Activated CD4-positive, alpha-beta T cell treated with anti-CD3 and anti-CD28 coated beads, Interleukin-2, amount 10 ng/mL, durations not matched to agents 7 days and 5 days (primary cell): ENCODE results near the gene APBB1. TPM values are rescaled to one million over a fixed set of nuclear protein-coding genes. Genes with fewer than 3 reads are reported as not detected.

ENCODE experiments used
- CTCF ChIA-PET: fragments of 350-600 bp; sonication (Branson Sonifier 250); formaldehyde crosslinking; loops from one replicate; lab custom pipeline; 2021; ENCODE audit warnings: antibody characterized with exemption; lab: Charles Lee
- POLR2A ChIA-PET: fragments of 350-600 bp; sonication (Branson Sonifier 250); formaldehyde crosslinking; loops from one replicate; lab custom pipeline; 2021; ENCODE audit warnings: antibody characterized with exemption; lab: Charles Lee
- DNase-seq: peaks from one replicate; pipeline ENCODE4 v3.0.0-alpha.2; 2020
- H3K27ac Mint-ChIP-seq: one replicate; pipeline ENCODE4 v1.8.0; 2021; ENCODE audit warnings: mild to moderate bottlenecking, moderate library complexity, mixed read lengths
- H3K27me3 Mint-ChIP-seq: one replicate; pipeline ENCODE4 v1.8.0; 2021; ENCODE audit warnings: mixed read lengths
- H3K36me3 Mint-ChIP-seq: one replicate; pipeline ENCODE4 v1.8.0; 2021; ENCODE audit warnings: low read depth, mixed read lengths
- H3K4me1 Mint-ChIP-seq: one replicate; pipeline ENCODE4 v1.8.0; 2021; ENCODE audit warnings: mixed read lengths
- H3K4me3 Mint-ChIP-seq: one replicate; pipeline ENCODE4 v1.8.0; 2021; ENCODE audit warnings: mild to moderate bottlenecking, moderate library complexity, mixed read lengths
- H3K9me3 Mint-ChIP-seq: one replicate; pipeline ENCODE4 v1.8.0; 2021; ENCODE audit warnings: mixed read lengths
- total RNA-seq, 2 experiments: library from RNA; stranded (reverse); gene quantifications; one replicate each; pipeline ENCODE4 v1.2.3, GENCODE V29; 2021

The APBB1 gene
- total RNA-seq, 2 experiments from 2014 or later: 58.2 to 61.3 TPM

- no peak within 1 kb of the TSS for H3K27ac Mint-ChIP-seq
- no peaks in the 10 kb centered on the region for H3K36me3 Mint-ChIP-seq
- POLR2A ChIA-PET: no interaction called here
- CTCF ChIA-PET: interaction anchor here (0.9 to 2.6 kb wide), 6 partner anchors 9 to 78 kb away, joined by 3 to 17 read pairs (median 4); no protein-coding TSS in a partner anchor
- peaks cover 2% of the 10 kb centered on the region for H3K27me3 Mint-ChIP-seq
- no peak within 1 kb of the TSS for H3K4me3 Mint-ChIP-seq
- DNase-seq: no peak
- H3K4me1 Mint-ChIP-seq: peaks cover 3% of the 10 kb centered on the region
- H3K9me3 Mint-ChIP-seq: no peaks in the 10 kb centered on the region
Measured at GRCh38 chr11:6440906-6441358, 22.0 kb upstream of the APBB1 start, which contains the start of gene HPX. Gene HPX, minus strand, starts transcription at chr11:6440987. Its CDS starts 24 bp downstream, at chr11:6440963.

- ChIA-PET CTCF (interaction anchor here (0.5 to 5.8 kb wide), 10 partner anchors 9 to 238 kb away, joined by 3 to 30 read pairs (median 4); partner anchors contain the start of genes ARFIP2, SMPD1 and TIMM10B), POLR2A (no interaction called here)
- Mint-ChIP-seq H3K4me1 (peaks cover 6% of the 10 kb centered on the region), H3K36me3 (no peaks in the 10 kb centered on the region), H3K27me3 (no peaks in the 10 kb centered on the region), H3K27ac (no peak overlapping the region), H3K4me3 (no peak overlapping the region), H3K9me3 (no peaks in the 10 kb centered on the region)
- peak; percentile 31 for DNase-seq
Measured at GRCh38 chr11:6438979-6439571, 20.2 kb upstream of the APBB1 start.

GRCh38 chr11:6437993-6438392 is 19.1 kb upstream of the APBB1 start:
- ChIA-PET CTCF (interaction anchor here (0.7 to 5.8 kb wide), 10 partner anchors 9 to 230 kb away, joined by 3 to 30 read pairs (median 4); partner anchors contain the start of genes ARFIP2, SMPD1 and TIMM10B), POLR2A (no interaction called here)
- no peak overlapping the region for H3K27ac Mint-ChIP-seq
- no peaks in the 10 kb centered on the region for H3K27me3 Mint-ChIP-seq
- H3K9me3 Mint-ChIP-seq: no peaks in the 10 kb centered on the region
- peaks cover 6% of the 10 kb centered on the region for H3K4me1 Mint-ChIP-seq
- DNase-seq: peak; percentile 29
- no peaks in the 10 kb centered on the region for H3K36me3 Mint-ChIP-seq
- no peak overlapping the region for H3K4me3 Mint-ChIP-seq

GRCh38 chr11:6437423-6437822 is 18.5 kb upstream of the APBB1 start:
- DNase-seq: no peak
- Mint-ChIP-seq H3K27me3 (no peaks in the 10 kb centered on the region), H3K36me3 (no peaks in the 10 kb centered on the region), H3K4me3 (no peak overlapping the region), H3K27ac (no peak overlapping the region), H3K4me1 (peaks cover 6% of the 10 kb centered on the region), H3K9me3 (no peaks in the 10 kb centered on the region)
- ChIA-PET CTCF (interaction anchor here (0.7 to 5.8 kb wide), 10 partner anchors 9 to 230 kb away, joined by 3 to 30 read pairs (median 4); partner anchors contain the start of gene SMPD1), POLR2A (no interaction called here)

- no peaks in the 10 kb centered on the region for H3K9me3 Mint-ChIP-seq
- H3K27me3 Mint-ChIP-seq: peaks cover 1% of the 10 kb centered on the region
- H3K36me3 Mint-ChIP-seq: no peaks in the 10 kb centered on the region
- POLR2A ChIA-PET: no interaction called here
- CTCF ChIA-PET: interaction anchor here (5.8 kb wide), 1 partner anchor 55 kb away, joined by 30 read pairs; no protein-coding TSS in a partner anchor
- no peak overlapping the region for H3K27ac Mint-ChIP-seq
- H3K4me3 Mint-ChIP-seq: no peak overlapping the region
- H3K4me1 Mint-ChIP-seq: peaks cover 6% of the 10 kb centered on the region
- DNase-seq: no peak
Measured at GRCh38 chr11:6433998-6434660, 15.2 kb upstream of the APBB1 start.

- ChIA-PET CTCF (interaction anchor here (3.1 kb wide), 1 partner anchor 13 kb away, joined by 16 read pairs; no protein-coding TSS in a partner anchor), POLR2A (no interaction called here)
- no peaks in the 10 kb centered on the region for H3K9me3 Mint-ChIP-seq
- no peak overlapping the region for H3K27ac Mint-ChIP-seq
- H3K4me1 Mint-ChIP-seq: peaks cover 6% of the 10 kb centered on the region
- no peaks in the 10 kb centered on the region for H3K36me3 Mint-ChIP-seq
- DNase-seq: no peak
- no peak overlapping the region for H3K4me3 Mint-ChIP-seq
- peaks cover 4% of the 10 kb centered on the region for H3K27me3 Mint-ChIP-seq
Measured at GRCh38 chr11:6431861-6432260, 13.0 kb upstream of the APBB1 start.

- DNase-seq: no peak
- POLR2A ChIA-PET: no interaction called here
- no peaks in the 10 kb centered on the region for H3K36me3 Mint-ChIP-seq
Measured at GRCh38 chr11:6427516-6427915, 8.6 kb upstream of the APBB1 start.

GRCh38 chr11:6420677-6421076 is 1.8 kb upstream of the APBB1 start:
- CTCF ChIA-PET: interaction anchor here (1.4 to 2.8 kb wide), 4 partner anchors 9 to 48 kb away, joined by 3 to 12 read pairs (median 6); no protein-coding TSS in a partner anchor
- H3K4me1 Mint-ChIP-seq: peaks cover 7% of the 10 kb centered on the region
- peaks cover 45% of the 10 kb centered on the region for H3K27me3 Mint-ChIP-seq
- DNase-seq: no peak
- H3K27ac Mint-ChIP-seq: no peak overlapping the region
- no peak overlapping the region for H3K4me3 Mint-ChIP-seq
- POLR2A ChIA-PET: no interaction called here
- no peaks in the 10 kb centered on the region for H3K36me3 Mint-ChIP-seq
- H3K9me3 Mint-ChIP-seq: no peaks in the 10 kb centered on the region

More at GRCh38 chr11:6427516-6427915, 8.6 kb upstream of the APBB1 start:
- peaks cover 37% of the 10 kb centered on the region for H3K27me3 Mint-ChIP-seq
- H3K27ac Mint-ChIP-seq: no peak overlapping the region
- no peak overlapping the region for H3K4me3 Mint-ChIP-seq
- CTCF ChIA-PET: interaction anchor here (0.8 to 1.8 kb wide), 5 partner anchors 10 to 49 kb away, joined by 3 to 7 read pairs (median 4); no protein-coding TSS in a partner anchor
- H3K4me1 Mint-ChIP-seq: no peaks in the 10 kb centered on the region
- H3K9me3 Mint-ChIP-seq: no peaks in the 10 kb centered on the region

GRCh38 chr11:6418557-6419008 is 311 bp downstream of the APBB1 start:
- no peak for DNase-seq
- H3K36me3 Mint-ChIP-seq: no peaks in the 10 kb centered on the region
- peaks cover 7% of the 10 kb centered on the region for H3K4me1 Mint-ChIP-seq
- ChIA-PET POLR2A (interaction anchor here (0.6 to 1.4 kb wide), 2 partner anchors 16 to 25 kb away, joined by 3 to 11 read pairs; no protein-coding TSS in a partner anchor), CTCF (interaction anchor here (0.6 to 1.7 kb wide), 10 partner anchors 9 to 1782 kb away, joined by 3 to 5 read pairs (median 4); partner anchors contain the start of genes HPX and SMPD1)
- no peaks in the 10 kb centered on the region for H3K9me3 Mint-ChIP-seq
- H3K27ac Mint-ChIP-seq: no peak overlapping the region
- H3K27me3 Mint-ChIP-seq: peaks cover 27% of the 10 kb centered on the region
- H3K4me3 Mint-ChIP-seq: no peak overlapping the region

GRCh38 chr11:6417907-6418556 is 862 bp downstream of the APBB1 start:
- Mint-ChIP-seq H3K9me3 (no peaks in the 10 kb centered on the region), H3K36me3 (no peaks in the 10 kb centered on the region), H3K27me3 (peaks cover 21% of the 10 kb centered on the region), H3K4me3 (no peak overlapping the region), H3K27ac (no peak overlapping the region), H3K4me1 (peaks cover 11% of the 10 kb centered on the region)
- CTCF ChIA-PET: interaction anchor here (0.6 to 1.7 kb wide), 14 partner anchors 8 to 1782 kb away, joined by 3 to 6 read pairs (median 4); partner anchors contain the start of genes HPX and SMPD1
- POLR2A ChIA-PET: no interaction called here
- DNase-seq: no peak

GRCh38 chr11:6415797-6416196 is 3.1 kb downstream of the APBB1 start:
- no peak overlapping the region for H3K4me3 Mint-ChIP-seq
- H3K9me3 Mint-ChIP-seq: no peaks in the 10 kb centered on the region
- H3K27ac Mint-ChIP-seq: no peak overlapping the region
- ChIA-PET POLR2A (no interaction called here), CTCF (interaction anchor here (1.1 kb wide), 1 partner anchor 10 kb away, joined by 3 read pairs; no protein-coding TSS in a partner anchor)
- H3K4me1 Mint-ChIP-seq: peaks cover 16% of the 10 kb centered on the region
- DNase-seq: no peak
- H3K27me3 Mint-ChIP-seq: peaks cover 5% of the 10 kb centered on the region
- peaks cover 5% of the 10 kb centered on the region for H3K36me3 Mint-ChIP-seq

- Mint-ChIP-seq H3K9me3 (no peaks in the 10 kb centered on the region), H3K27ac (no peak overlapping the region), H3K4me3 (no peak overlapping the region), H3K27me3 (peaks cover 3% of the 10 kb centered on the region), H3K4me1 (peaks cover 14% of the 10 kb centered on the region), H3K36me3 (peaks cover 9% of the 10 kb centered on the region)
- peak; percentile 27 for DNase-seq
- ChIA-PET POLR2A (no interaction called here), CTCF (interaction anchor here (0.8 to 1.8 kb wide), 3 partner anchors 12 to 253 kb away, joined by 3 to 5 read pairs (median 3); no protein-coding TSS in a partner anchor)
Measured at GRCh38 chr11:6414874-6415328, 4.0 kb downstream of the APBB1 start.
